H1 (cell line): Measurements from ENCODE around the gene KBTBD12. TPM values are rescaled to one million over a fixed set of nuclear protein-coding genes. Genes with fewer than 3 reads are reported as not detected.

Source experiments
- CTCF ChIA-PET: fragments of 300-600 bp; sonication (Branson Sonifier 250); formaldehyde crosslinking; loops from one replicate; lab custom pipeline; 2021; ENCODE audit not compliant: partially characterized antibody; lab: Charles Lee
- POLR2A ChIA-PET: fragments of 300-600 bp; sonication (Branson Sonifier 250); formaldehyde crosslinking; loops from one replicate; lab custom pipeline; 2021; ENCODE audit warnings: inconsistent platforms; ENCODE audit not compliant: partially characterized antibody; lab: Charles Lee
- DNase-seq, 2 experiments: peaks; one replicate each; pipeline versions ENCODE4 v3.0.0 to v3.0.0-alpha.2; 2010 to 2022; ENCODE audit warnings: low spot score in 2 of 2, low read depth in 1 of 2, mixed read lengths in 1 of 2
- FAIRE-seq: peaks from 2 replicates; lab custom pipeline; 2011; peaks lifted over from hg19 to GRCh38; lab: Jason Lieb, UNC
- H2AFZ ChIP-seq: 2 replicates; pipeline ENCODE4 v1.8.1; 2012; ENCODE audit warnings: low read length, inconsistent platforms
- H2AK5ac ChIP-seq: 2 replicates; pipeline ENCODE4 v1.6.1; 2013; ENCODE audit warnings: low read depth, low read length
- H2BK120ac ChIP-seq: replicated peaks from 2 replicates; pipeline ENCODE3; 2013; ENCODE audit warnings: low read depth, low read length, inconsistent platforms
- H2BK12ac ChIP-seq: 2 replicates; pipeline ENCODE4 v1.6.1; 2013; ENCODE audit warnings: low read depth, low read length
- H2BK15ac ChIP-seq: 2 replicates; pipeline ENCODE4 v1.6.1; 2013; ENCODE audit warnings: low read length
- H2BK20ac ChIP-seq: 2 replicates; pipeline ENCODE4 v1.6.1; 2013; ENCODE audit warnings: low read length
- H2BK5ac ChIP-seq: 2 replicates; pipeline ENCODE4 v1.6.1; 2013; ENCODE audit warnings: low read depth, low read length
- H3K14ac ChIP-seq: 2 replicates; pipeline ENCODE4 v1.6.1; 2013; ENCODE audit warnings: inconsistent platforms; ENCODE audit not compliant: insufficient read length
- H3K18ac ChIP-seq: 2 replicates; pipeline ENCODE4 v1.6.1; 2013; ENCODE audit warnings: low read length; ENCODE audit errors: extremely low read depth
- H3K23ac ChIP-seq: 2 replicates; pipeline ENCODE4 v1.6.1; 2013; ENCODE audit warnings: inconsistent platforms; ENCODE audit not compliant: insufficient read length
- H3K23me2 ChIP-seq: 2 replicates; pipeline ENCODE4 v1.6.1; 2013; ENCODE audit warnings: low read depth, low read length
- H3K27ac ChIP-seq: 2 replicates; pipeline ENCODE4 v1.6.1; 2011; ENCODE audit warnings: low read depth, low read length, inconsistent platforms
- H3K27me3 ChIP-seq, 4 experiments: replicated peaks in 1 of 4; 1 replicate in 1 of 4; 2 replicates in 3 of 4; pipeline versions ENCODE4 v1.6.1 to v1.8.1; 2011 to 2013; ENCODE audit warnings: low read length in 3 of 4, mild to moderate bottlenecking in 3 of 4, inconsistent platforms in 2 of 4, mixed read lengths in 2 of 4, moderate library complexity in 1 of 4; ENCODE audit not compliant: control insufficient read depth in 3 of 4, insufficient read depth in 3 of 4; ENCODE audit errors: extremely low read depth in 1 of 4
- H3K36me3 ChIP-seq, 4 experiments: 2 replicates each; pipeline versions ENCODE4 v1.6.1 to v1.8.1; 2011 to 2013; ENCODE audit warnings: mild to moderate bottlenecking in 4 of 4, low read length in 3 of 4, moderate library complexity in 2 of 4, control low read depth in 1 of 4, inconsistent platforms in 1 of 4; ENCODE audit not compliant: insufficient read depth in 4 of 4, control insufficient read depth in 2 of 4
- H3K4ac ChIP-seq: replicated peaks from 2 replicates; pipeline ENCODE3; 2013; ENCODE audit warnings: low read length, low read depth, mixed read lengths, inconsistent platforms; ENCODE audit not compliant: insufficient read length
- H3K4me1 ChIP-seq, 4 experiments: replicated peaks in 1 of 4; 1 replicate in 1 of 4; 2 replicates in 3 of 4; pipeline versions ENCODE4 v1.6.1 to v1.8.1; 2011 to 2013; ENCODE audit warnings: low read length in 3 of 4, inconsistent platforms in 2 of 4, mixed read lengths in 1 of 4; ENCODE audit not compliant: insufficient read depth in 4 of 4, control insufficient read depth in 3 of 4
- H3K4me2 ChIP-seq, 2 experiments: 2 replicates each; pipeline versions ENCODE4 v1.6.1 to v1.8.1; 2011 to 2013; ENCODE audit warnings: low read depth in 2 of 2, low read length in 2 of 2, control low read depth in 1 of 2, inconsistent platforms in 1 of 2, mild to moderate bottlenecking in 1 of 2; ENCODE audit not compliant: insufficient read depth in 1 of 2
- H3K4me3 ChIP-seq, 4 experiments: fragments of 200-600, 300-600 bp in 1 of 4; sonication (generic), shearing (Covaris generic), sonication (Bioruptor Twin) in 1 of 4; 2 replicates each; pipeline versions ENCODE4 v1.5.1 to v1.8.1; 2011 to 2016; ENCODE audit warnings: low read length in 4 of 4, low read depth in 3 of 4, control low read depth in 2 of 4, inconsistent platforms in 2 of 4, mild to moderate bottlenecking in 2 of 4, mixed read lengths in 1 of 4, moderate library complexity in 1 of 4; ENCODE audit not compliant: insufficient read depth in 2 of 4; ENCODE audit errors: extremely low read depth in 1 of 4
- H3K56ac ChIP-seq: replicated peaks from 2 replicates; pipeline ENCODE3; 2013; ENCODE audit warnings: low read depth, mild to moderate bottlenecking, mixed read lengths, low read length, inconsistent platforms; ENCODE audit not compliant: insufficient read length
- H3K79me1 ChIP-seq: 2 replicates; pipeline ENCODE4 v1.6.1; 2013; ENCODE audit warnings: low read depth, low read length, control low read depth
- H3K79me2 ChIP-seq, 2 experiments: 2 replicates each; pipeline versions ENCODE4 v1.6.1 to v1.8.1; 2012 to 2013; ENCODE audit warnings: low read length in 2 of 2, mild to moderate bottlenecking in 2 of 2, inconsistent platforms in 1 of 2; ENCODE audit not compliant: insufficient read depth in 2 of 2, control insufficient read depth in 1 of 2
- H3K9ac ChIP-seq, 4 experiments: replicated peaks in 1 of 4; 1 replicate in 1 of 4; 2 replicates in 3 of 4; pipeline versions ENCODE4 v1.6.1 to v1.8.1; 2011 to 2013; ENCODE audit warnings: low read depth in 3 of 4, low read length in 3 of 4, control low read depth in 2 of 4, mild to moderate bottlenecking in 2 of 4, moderate library complexity in 2 of 4, inconsistent platforms in 1 of 4; ENCODE audit errors: extremely low read depth in 1 of 4
- H3K9me3 ChIP-seq, 2 experiments: 2 replicates each; pipeline versions ENCODE4 v1.6.1 to v1.8.1; 2012 to 2013; ENCODE audit warnings: mild to moderate bottlenecking in 2 of 2, moderate library complexity in 2 of 2, control low read depth in 1 of 2, inconsistent platforms in 1 of 2, low read depth in 1 of 2, low read length in 1 of 2, mixed read lengths in 1 of 2; ENCODE audit not compliant: insufficient read depth in 2 of 2
- H4K20me1 ChIP-seq, 2 experiments: replicated peaks in 1 of 2; 2 replicates each; pipeline versions ENCODE3 to v1.8.1; 2011 to 2013; ENCODE audit warnings: inconsistent platforms in 2 of 2, low read length in 2 of 2, mild to moderate bottlenecking in 1 of 2; ENCODE audit not compliant: insufficient read depth in 2 of 2, control insufficient read depth in 1 of 2
- H4K5ac ChIP-seq: 2 replicates; pipeline ENCODE4 v1.6.1; 2013; ENCODE audit warnings: low read length, low read depth, mixed read lengths, inconsistent platforms; ENCODE audit not compliant: insufficient read length
- H4K8ac ChIP-seq: 2 replicates; pipeline ENCODE4 v1.8.0; 2013; ENCODE audit warnings: mild to moderate bottlenecking, moderate library complexity, low read length, inconsistent platforms; ENCODE audit not compliant: insufficient read depth; ENCODE audit errors: extremely low read depth
- H4K91ac ChIP-seq: replicated peaks from 2 replicates; pipeline ENCODE3; 2013; ENCODE audit warnings: low read length, mixed read lengths, inconsistent platforms; ENCODE audit not compliant: insufficient read length
- CHD2 ChIP-seq: IDR thresholded peaks from 2 replicates; pipeline ENCODE4 v1.6.1; 2012; ENCODE audit warnings: low read length, improper control_type of control experiment
- JUN ChIP-seq: IDR thresholded peaks from 2 replicates; pipeline ENCODE4 v1.6.1; 2011; ENCODE audit warnings: low read depth, mild to moderate bottlenecking, improper control_type of control experiment, low read length
- WGBS, 2 experiments: shearing (Covaris generic) in 1 of 2; methylation state at CpG; one replicate each; pipeline versions ENCODE4 v1.1.6 to v1.1.7; 2013 to 2015; ENCODE audit warnings: low lambda C conversion rate in 2 of 2, mixed read lengths in 2 of 2, inconsistent platforms in 1 of 2, low coverage in 1 of 2, missing lambda C conversion rate in 1 of 2; ENCODE audit not compliant: insufficient replicate concordance in 2 of 2, insufficient coverage in 1 of 2, insufficient read length in 1 of 2; ENCODE audit errors: extremely low coverage in 1 of 2, missing lambda C conversion rate in 1 of 2; 5-methylcytosine and 5-hydroxymethylcytosine counted together
- polyA plus RNA-seq, 7 experiments: library from polyadenylated mRNA; depleted of rRNA in 3 of 7; stranded (reverse) in 5 of 7; unstranded in 2 of 7; fragments of >200 nt in 5 of 7; fragments of 200-250 nt in 2 of 7; gene quantifications; 1 replicate in 5 of 7; 2 replicates in 1 of 7; 4 replicates in 1 of 7; pipeline versions ENCODE4 v1.2.1 to v1.2.3, GENCODE V29; 2011 to 2013; ENCODE audit warnings: missing spikeins in 2 of 7, mixed read lengths in 2 of 7
- total RNA-seq: library from RNA; stranded (reverse); fragmentation: NEBNext Ultra II Directional; extraction: Animal tissue kit (Norgen Biotek cat#: 25700); gene quantifications from 2 replicates; pipeline ENCODE4 v1.2.1, GENCODE V29; 2021

The KBTBD12 gene
- total and polyA plus RNA-seq, 2 of the 8 experiments (the other 6 are each of a cell fraction or from before 2014, with no cell fraction given): 0.33 to 0.63 TPM

DNA sequence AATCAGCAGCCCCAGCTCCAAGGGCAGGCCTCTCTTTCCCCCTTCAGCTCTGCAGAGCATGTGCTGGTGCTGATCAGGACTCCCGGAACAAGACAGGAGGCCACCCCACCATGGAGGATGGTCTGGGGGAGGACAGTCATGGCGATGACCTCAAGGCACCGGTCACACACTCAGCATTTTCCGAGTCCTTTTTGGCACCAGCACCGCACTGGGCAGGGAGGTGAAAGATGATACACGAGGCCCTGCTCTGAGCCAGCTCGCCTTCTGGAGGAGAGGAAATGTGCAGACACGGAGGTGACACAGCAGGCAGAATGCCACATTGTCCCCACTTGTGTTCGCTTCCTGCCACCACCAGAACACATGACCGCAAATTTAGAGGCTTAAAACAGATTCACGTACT lies 75.4 kb downstream of the KBTBD12 start:
- no peaks in the 10 kb centered on the region for H3K79me1 ChIP-seq
- no peak overlapping the region for H3K14ac ChIP-seq
- H3K27ac ChIP-seq: no peak overlapping the region
- no peaks in the 10 kb centered on the region for H3K9me3 ChIP-seq
- no peak overlapping the region for H2BK15ac ChIP-seq
- POLR2A ChIA-PET: no interaction called here
- H2AFZ ChIP-seq: no peak overlapping the region
- H2BK120ac ChIP-seq: no peak overlapping the region
- peaks cover 0 to 13% (median 8%) of the 10 kb centered on the region in 4 experiments; a peak in 6 of 7 replicates for H3K27me3 ChIP-seq
- H3K9ac ChIP-seq: no peak overlapping the region
- peaks cover 0 to 4% of the 10 kb centered on the region in 2 experiments for H4K20me1 ChIP-seq
- no peaks in the 10 kb centered on the region for H3K79me2 ChIP-seq
- H3K23ac ChIP-seq: no peak overlapping the region
- no peak overlapping the region for H2BK20ac ChIP-seq
- H2BK5ac ChIP-seq: no peak overlapping the region
- H3K4me1 ChIP-seq: peaks cover 0 to 3% (median 0%) of the 10 kb centered on the region in 4 experiments; a peak in 2 of 7 replicates
- no peak for FAIRE-seq
- H3K4me2 ChIP-seq: no peak overlapping the region
- H3K18ac ChIP-seq: no peak overlapping the region
- H3K36me3 ChIP-seq: no peaks in the 10 kb centered on the region
- H4K91ac ChIP-seq: no peak overlapping the region
- H2AK5ac ChIP-seq: no peak overlapping the region
- no peak overlapping the region; the same call in 1 of the 2 replicates for H4K8ac ChIP-seq
- 85% methylated on average over 11 of the region's 11 CpGs; no CpG with 5 or more reads in 1 of the 2 experiments for WGBS, 2 experiments
- no peak for DNase-seq
- CTCF ChIA-PET: interaction anchor here (0.7 to 2.5 kb wide), 3 partner anchors 19 to 221 kb away, joined by 3 to 6 read pairs (median 3); no protein-coding TSS in a partner anchor
- TF ChIP-seq CHD2 (no peak), JUN (no peak)
- H3K23me2 ChIP-seq: no peaks in the 10 kb centered on the region
- no peak overlapping the region for H4K5ac ChIP-seq
- no peak overlapping the region for H3K4me3 ChIP-seq
- H3K56ac ChIP-seq: no peak overlapping the region
- no peak overlapping the region for H3K4ac ChIP-seq
- H2BK12ac ChIP-seq: no peak overlapping the region
